ENCODE data around the gene TMEM92. TPM values are rescaled to one million over a fixed set of nuclear protein-coding genes. Genes with fewer than 3 reads are reported as not detected.
"Not testable (repeated sequence)": the region's sequence is repeated elsewhere in the genome, so short reads cannot be mapped to it uniquely, and the experiment has no call there.

Gene TMEM92
- total and polyA plus RNA-seq, 9 donors: 0.32 to 3.5 (median 1.6) TPM

- DNase-seq: peak; percentile 75 to 89 (median 81)
- no peak for TF ChIP-seq EP300 (IDR thresholded peaks at IDR 0.05)
- TF ChIP-seq, protein P1, sequence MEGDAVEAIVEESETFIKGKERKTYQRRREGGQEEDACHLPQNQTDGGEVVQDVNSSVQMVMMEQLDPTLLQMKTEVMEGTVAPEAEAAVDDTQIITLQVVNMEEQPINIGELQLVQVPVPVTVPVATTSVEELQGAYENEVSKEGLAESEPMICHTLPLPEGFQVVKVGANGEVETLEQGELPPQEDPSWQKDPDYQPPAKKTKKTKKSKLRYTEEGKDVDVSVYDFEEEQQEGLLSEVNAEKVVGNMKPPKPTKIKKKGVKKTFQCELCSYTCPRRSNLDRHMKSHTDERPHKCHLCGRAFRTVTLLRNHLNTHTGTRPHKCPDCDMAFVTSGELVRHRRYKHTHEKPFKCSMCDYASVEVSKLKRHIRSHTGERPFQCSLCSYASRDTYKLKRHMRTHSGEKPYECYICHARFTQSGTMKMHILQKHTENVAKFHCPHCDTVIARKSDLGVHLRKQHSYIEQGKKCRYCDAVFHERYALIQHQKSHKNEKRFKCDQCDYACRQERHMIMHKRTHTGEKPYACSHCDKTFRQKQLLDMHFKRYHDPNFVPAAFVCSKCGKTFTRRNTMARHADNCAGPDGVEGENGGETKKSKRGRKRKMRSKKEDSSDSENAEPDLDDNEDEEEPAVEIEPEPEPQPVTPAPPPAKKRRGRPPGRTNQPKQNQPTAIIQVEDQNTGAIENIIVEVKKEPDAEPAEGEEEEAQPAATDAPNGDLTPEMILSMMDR (IDR thresholded peaks at IDR 0.05): peak; percentile 65 to 86 (median 82)
- H3K9me3 ChIP-seq: no peaks in the 10 kb centered on the region
- no peaks in the 10 kb centered on the region for H3K36me3 ChIP-seq
- peaks cover 45% of the 10 kb centered on the region for H3K4me1 ChIP-seq (ENCODE audit: insufficient read depth)
- no peak overlapping the region for H3K4me3 ChIP-seq
- WGBS, 3 donors: 52 to 58% (median 57%) methylated on average over 16 of the region's 16 CpGs
- H3K27ac ChIP-seq: peak overlapping the region; percentile 42 to 92
- H3K27me3 ChIP-seq: no peaks in the 10 kb centered on the region
- intact Hi-C loops (cut with DNase I): loop anchor here in 3 of 4 donors (2.0 to 10.0 kb wide), 3 partner anchors 69 to 175 kb away; partner anchors contain the start of genes COL1A1 (in 1 of the 3) and PDK2 (in 1 of the 3)
Observed at GRCh38 chr17:50269477-50270434, 4.5 kb upstream of the TMEM92 start.

DNA sequence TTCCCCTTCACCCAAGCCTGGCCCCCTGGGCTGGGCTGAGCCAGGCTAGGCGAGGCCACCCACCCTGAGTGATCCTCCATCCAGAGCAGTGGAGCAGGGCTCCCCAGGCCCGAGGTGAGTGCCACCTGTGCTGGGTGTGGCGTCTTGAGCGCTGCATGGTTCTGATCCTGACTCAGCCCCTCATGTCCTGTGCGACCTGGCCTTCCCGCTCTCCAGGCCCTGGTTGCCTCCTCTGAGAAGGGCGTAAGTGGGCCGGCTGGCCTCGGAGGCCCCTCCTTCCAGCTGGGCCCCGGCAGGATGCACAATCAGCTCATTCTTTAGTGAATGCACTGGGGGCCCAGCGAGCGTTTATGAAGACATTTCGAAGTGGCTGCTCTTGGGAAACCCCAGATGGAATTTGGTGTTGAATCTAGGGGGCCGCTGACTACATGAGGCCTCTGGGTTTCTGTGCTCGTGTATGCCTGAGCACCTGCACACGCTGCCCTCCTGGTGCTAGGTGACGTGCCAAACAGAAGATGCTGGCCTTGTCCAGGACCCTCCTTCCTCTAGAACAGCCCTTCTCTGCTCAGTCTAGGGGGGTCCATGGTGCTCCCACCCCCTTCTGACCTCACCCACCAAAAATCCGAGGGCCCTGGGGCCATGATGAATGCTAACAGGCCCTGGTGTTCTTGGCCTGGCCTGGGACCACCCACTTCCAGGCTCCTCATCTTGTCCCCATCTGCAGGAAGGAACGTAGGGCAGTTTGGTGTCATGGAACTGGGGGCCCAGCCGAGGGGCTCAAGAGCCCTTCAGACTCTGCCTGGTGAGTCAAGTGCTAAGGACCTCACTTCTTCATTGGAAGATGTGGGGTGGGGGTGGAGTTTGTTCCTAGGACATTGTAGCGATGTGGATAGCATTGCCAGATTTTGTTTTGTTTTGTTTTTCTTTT, 3.6 kb upstream of the TMEM92 start:
- intact Hi-C loops (cut with DNase I): loop anchor here in 3 of 4 donors (2.0 to 10.0 kb wide), 3 partner anchors 70 to 176 kb away; partner anchors contain the start of genes COL1A1 (in 1 of the 3) and PDK2 (in 1 of the 3)
- no peaks in the 10 kb centered on the region for H3K9me3 ChIP-seq
- TF ChIP-seq, protein P1 (IDR thresholded peaks at IDR 0.05): no peak
- TF ChIP-seq EP300 (IDR thresholded peaks at IDR 0.05): no peak
- WGBS, 3 donors: 28 to 36% (median 34%) methylated on average over 20 to 21 of the region's 21 CpGs
- DNase-seq: peak in 4 of 5 donors; percentile 66 to 74 (median 74)
- no peaks in the 10 kb centered on the region for H3K36me3 ChIP-seq
- no peaks in the 10 kb centered on the region for H3K27me3 ChIP-seq
- no peak overlapping the region for H3K4me3 ChIP-seq
- peak overlapping the region; percentile 46 to 92 for H3K27ac ChIP-seq
- H3K4me1 ChIP-seq (ENCODE audit: insufficient read depth): peaks cover 40% of the 10 kb centered on the region

DNA sequence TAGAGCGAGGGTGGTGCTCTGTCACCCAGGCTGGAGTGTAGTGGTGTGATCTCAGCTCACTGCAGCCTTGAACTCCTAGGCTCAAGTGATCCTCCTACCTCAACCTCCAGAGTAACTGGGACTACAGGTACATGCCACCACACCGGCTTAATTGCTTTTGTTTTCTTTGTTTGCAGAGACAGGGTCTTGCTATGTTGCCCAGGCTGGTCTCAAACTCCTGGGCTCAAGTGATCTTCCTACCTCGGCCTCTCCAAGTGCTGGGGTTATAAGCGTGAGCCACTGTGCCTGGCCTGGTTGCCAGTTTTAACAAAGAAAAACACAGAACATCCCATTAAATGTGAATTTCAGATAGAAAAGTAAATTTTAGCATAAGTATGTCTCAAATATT, 2.9 kb upstream of the TMEM92 start:
- H3K9me3 ChIP-seq, H3K4me3 ChIP-seq, H3K27me3 ChIP-seq, H3K36me3 ChIP-seq, DNase-seq: not testable (repeated sequence)
- Histone ChIP-seq H3K4me1 (ENCODE audit: insufficient read depth) (peaks cover 34% of the 10 kb centered on the region), H3K27ac (peak overlapping the region; percentile 46 to 92)
- WGBS, 3 donors: 72 to 79% (median 78%) methylated on average over 4 of the region's 4 CpGs
- intact Hi-C loops (cut with DNase I): loop anchor here in 3 of 4 donors (2.0 to 10.0 kb wide), 3 partner anchors 71 to 177 kb away; partner anchors contain the start of genes COL1A1 (in 1 of the 3) and PDK2 (in 1 of the 3)

- TF ChIP-seq, protein P1 (IDR thresholded peaks at IDR 0.05): no peak
- TF ChIP-seq POLR2A (IDR thresholded peaks at IDR 0.05) (no peak), EP300 (IDR thresholded peaks at IDR 0.05) (no peak)
- 34 to 37% (median 35%) methylated on average over 7 of the region's 7 CpGs for WGBS, 3 donors
- intact Hi-C loops (cut with DNase I): loop anchor here in 3 of 4 donors (2.0 to 10.0 kb wide), 3 partner anchors 71 to 177 kb away; partner anchors contain the start of genes COL1A1 (in 2 of the 3) and PDK2 (in 1 of the 3)
- Histone ChIP-seq H3K4me1 (ENCODE audit: insufficient read depth) (peaks cover 25% of the 10 kb centered on the region), H3K27ac (peak overlapping the region; percentile 74 to 92), H3K27me3 (no peaks in the 10 kb centered on the region), H3K4me3 (peak overlapping the region; percentile 59), H3K36me3 (no peaks in the 10 kb centered on the region), H3K9me3 (no peaks in the 10 kb centered on the region)
- peak in 4 of 5 donors; percentile 48 to 64 (median 56) for DNase-seq
Observed at GRCh38 chr17:50272246-50272645, 2.0 kb upstream of the TMEM92 start.
